AG09319 (cell line): ENCODE data around the gene VSX2.

Experiments used
- DNase-seq: peaks from one replicate; pipeline ENCODE4 v3.0.0-alpha.2; 2010; ENCODE audit warnings: low read depth; ENCODE audit errors: extremely low read depth
- TF ChIP-seq, protein P1 (sequence below): IDR thresholded peaks from 2 replicates; pipeline ENCODE4 v1.5.1; 2011; ENCODE audit warnings: low read depth, mild to moderate bottlenecking, inconsistent platforms, low read length, moderate library complexity

Gene VSX2

GRCh38 chr14:74302152-74302628 lies 62.9 kb downstream of the VSX2 start:
- DNase-seq, result peak; percentile 12
- TF ChIP-seq, protein P1, sequence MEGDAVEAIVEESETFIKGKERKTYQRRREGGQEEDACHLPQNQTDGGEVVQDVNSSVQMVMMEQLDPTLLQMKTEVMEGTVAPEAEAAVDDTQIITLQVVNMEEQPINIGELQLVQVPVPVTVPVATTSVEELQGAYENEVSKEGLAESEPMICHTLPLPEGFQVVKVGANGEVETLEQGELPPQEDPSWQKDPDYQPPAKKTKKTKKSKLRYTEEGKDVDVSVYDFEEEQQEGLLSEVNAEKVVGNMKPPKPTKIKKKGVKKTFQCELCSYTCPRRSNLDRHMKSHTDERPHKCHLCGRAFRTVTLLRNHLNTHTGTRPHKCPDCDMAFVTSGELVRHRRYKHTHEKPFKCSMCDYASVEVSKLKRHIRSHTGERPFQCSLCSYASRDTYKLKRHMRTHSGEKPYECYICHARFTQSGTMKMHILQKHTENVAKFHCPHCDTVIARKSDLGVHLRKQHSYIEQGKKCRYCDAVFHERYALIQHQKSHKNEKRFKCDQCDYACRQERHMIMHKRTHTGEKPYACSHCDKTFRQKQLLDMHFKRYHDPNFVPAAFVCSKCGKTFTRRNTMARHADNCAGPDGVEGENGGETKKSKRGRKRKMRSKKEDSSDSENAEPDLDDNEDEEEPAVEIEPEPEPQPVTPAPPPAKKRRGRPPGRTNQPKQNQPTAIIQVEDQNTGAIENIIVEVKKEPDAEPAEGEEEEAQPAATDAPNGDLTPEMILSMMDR, result peak; percentile 48

- TF ChIP-seq, protein P1, result peak; percentile 57
- peak; percentile 75 for DNase-seq
Measured at GRCh38 chr14:74302634-74303569, 63.7 kb downstream of the VSX2 start, which contains the start of gene ABCD4. TSS of gene ABCD4 (minus strand) at chr14:74302934. CDS start at chr14:74302912, 22 bp downstream.

DNA sequence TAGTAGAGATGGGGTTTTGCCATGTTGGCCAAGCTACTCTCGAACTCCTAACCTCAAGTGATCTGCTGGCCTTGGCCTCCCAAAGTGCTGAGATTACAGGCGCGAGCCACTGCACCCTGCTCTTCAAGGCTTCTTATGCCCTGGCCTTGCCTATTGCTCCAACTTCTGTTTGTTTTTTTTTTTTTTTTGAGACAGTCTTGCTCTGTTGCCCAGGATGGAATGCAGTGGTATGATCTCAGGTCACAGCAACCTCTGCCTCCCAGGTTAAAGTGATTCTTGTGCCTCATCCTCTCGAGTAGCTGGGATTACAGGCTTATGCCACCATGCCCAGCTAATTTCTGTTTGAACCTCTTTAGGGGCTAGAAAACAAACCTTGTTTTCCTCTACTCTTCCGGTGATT lies 69.4 kb downstream of the VSX2 start:
- no peak for DNase-seq
- TF ChIP-seq, protein P1, result no peak

- TF ChIP-seq, protein P1, result no peak
- DNase-seq, result no peak
Measured at GRCh38 chr14:74309125-74310022, 70.1 kb downstream of the VSX2 start.

DNA sequence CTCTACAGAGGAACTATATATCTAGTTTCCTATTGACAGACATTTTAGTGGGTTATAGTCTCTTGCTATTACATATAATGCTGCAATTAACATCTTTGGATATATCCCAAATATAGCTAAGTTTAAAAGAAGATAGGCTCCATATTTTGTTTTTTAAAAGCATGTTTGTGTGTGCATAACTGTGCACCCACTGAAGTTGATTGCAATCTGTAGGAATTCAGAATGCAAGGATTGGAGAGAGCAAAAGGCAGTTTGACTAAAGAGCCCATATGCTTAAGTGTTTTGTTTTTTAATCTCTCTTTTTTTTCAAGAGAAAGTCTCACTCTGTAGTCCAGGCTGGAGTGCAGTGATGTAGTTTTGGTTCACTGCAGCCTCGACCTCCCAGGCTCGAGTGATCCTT lies 72.9 kb downstream of the VSX2 start:
- TF ChIP-seq, protein P1, result no peak
- no peak for DNase-seq
